HG03280 (cell line): Measurements from ENCODE around the gene MTFR2.

Experiments used
- ATAC-seq: cut with Tn5 transposase; IDR thresholded peaks from one replicate; pipeline ENCODE4 v1.9.1; 2021; ENCODE audit warnings: mild to moderate bottlenecking, moderate library complexity; ENCODE audit not compliant: unreplicated experiment

The MTFR2 gene

DNA sequence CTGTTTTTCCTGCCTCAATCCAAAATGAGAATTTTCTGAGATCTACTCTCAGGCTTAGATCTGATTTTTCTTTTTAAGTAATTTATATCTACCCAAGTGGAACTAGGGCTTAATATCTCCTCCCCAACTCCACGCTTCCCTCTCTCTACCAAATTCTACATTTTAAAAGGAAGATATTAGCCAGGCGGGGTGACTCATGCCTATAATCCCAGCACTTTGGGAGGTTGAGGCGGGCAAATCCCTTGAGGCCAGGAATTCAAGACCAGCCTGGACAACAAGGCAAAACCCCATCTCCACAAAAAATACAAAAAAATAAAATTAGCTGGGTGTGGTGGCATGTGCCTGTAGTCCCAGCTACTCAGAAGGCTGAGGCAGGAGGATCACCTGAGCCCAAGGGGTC is 61.0 kb downstream of the MTFR2 start:
- no peak for ATAC-seq

DNA sequence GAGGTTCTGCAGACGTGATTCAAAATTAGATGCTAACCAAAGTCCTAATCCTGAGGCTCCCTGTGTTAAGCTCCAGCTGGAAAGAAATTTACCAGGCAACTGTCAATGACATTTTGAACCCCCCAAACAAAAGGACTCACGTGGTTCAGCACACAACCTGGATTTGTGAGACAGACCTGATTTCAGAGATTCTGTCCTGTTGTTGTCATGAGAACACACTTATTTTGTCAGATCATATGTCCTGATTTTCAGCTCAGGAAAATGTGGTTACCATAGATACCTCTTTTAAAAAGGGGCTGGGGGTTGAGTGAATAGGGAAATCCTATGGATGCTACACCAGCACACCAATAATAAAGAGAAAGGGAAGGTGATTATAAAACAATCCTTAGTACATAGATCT is 61.6 kb downstream of the MTFR2 start:
- no peak for ATAC-seq

GRCh38 chr6:136186363-136186762 is 63.7 kb downstream of the MTFR2 start:
- ATAC-seq: no peak

GRCh38 chr6:136184738-136185137 is 65.4 kb downstream of the MTFR2 start:
- no peak for ATAC-seq

GRCh38 chr6:136181861-136182260 is 68.2 kb downstream of the MTFR2 start:
- no peak for ATAC-seq

DNA sequence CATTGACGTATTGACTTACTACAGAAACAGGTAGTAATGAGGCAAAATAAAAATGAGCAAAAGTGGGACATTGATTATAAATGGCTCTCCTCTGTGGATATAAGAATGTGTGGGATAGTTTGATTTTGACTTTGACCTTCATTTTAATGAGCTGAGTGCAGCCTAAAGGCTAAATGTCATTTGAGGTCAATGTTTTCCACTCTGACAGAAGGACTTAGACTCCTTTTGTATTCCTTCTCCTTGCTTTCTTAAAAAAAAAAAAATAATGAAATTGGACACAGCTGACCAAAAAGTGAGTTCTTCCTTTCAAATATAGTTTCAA is 68.6 kb downstream of the MTFR2 start:
- no peak for ATAC-seq
